WTC11 (cell line): ENCODE measurements around the gene PRKCQ. TPM values are rescaled to one million over a fixed set of nuclear protein-coding genes. Genes with fewer than 3 reads are reported as not detected.

Experiments
- ATAC-seq: fragments of 200-7000 bp; cut with Tn5 transposase; 2 replicates; pipeline ENCODE4 v1.10.0; 2021; ENCODE audit warnings: mild to moderate bottlenecking, moderate library complexity
- CTCF ChIA-PET: fragments of 300-600 bp; sonication (Branson Sonifier 250); formaldehyde crosslinking; loops from one replicate; lab custom pipeline; 2021; ENCODE audit warnings: antibody characterized with exemption; lab: Charles Lee
- POLR2A ChIA-PET: fragments of 350-600 bp; sonication (Branson Sonifier 250); formaldehyde crosslinking; loops from one replicate; lab custom pipeline; 2021; ENCODE audit warnings: antibody characterized with exemption; lab: Charles Lee
- DNase-seq: peaks from one replicate; pipeline ENCODE4 v3.0.0; 2021; ENCODE audit warnings: low spot score
- H3K27ac Mint-ChIP-seq: 2 replicates; pipeline ENCODE4 v1.8.0; 2021; ENCODE audit warnings: mixed read lengths
- H3K27me3 Mint-ChIP-seq: 2 replicates; pipeline ENCODE4 v1.8.0; 2021; ENCODE audit warnings: low read depth, mild to moderate bottlenecking, moderate library complexity, mixed read lengths
- H3K36me3 Mint-ChIP-seq: 2 replicates; pipeline ENCODE4 v1.8.0; 2021; ENCODE audit warnings: mixed read lengths
- H3K4me1 Mint-ChIP-seq: 2 replicates; pipeline ENCODE4 v1.8.0; 2022; ENCODE audit warnings: mixed read lengths
- H3K4me3 Mint-ChIP-seq: 2 replicates; pipeline ENCODE4 v1.8.0; 2021; ENCODE audit warnings: mild to moderate bottlenecking, moderate library complexity, mixed read lengths
- H3K9me3 Mint-ChIP-seq: 2 replicates; pipeline ENCODE4 v1.8.0; 2021; ENCODE audit warnings: mixed read lengths
- CREB1 ChIP-seq: sonication (generic); formaldehyde crosslinking; IDR thresholded peaks from 2 replicates; pipeline ENCODE4 v1.8.0; 2023; ENCODE audit warnings: mild to moderate bottlenecking, missing genetic modification reagents
- EMX1 ChIP-seq: fragments of 250-450 bp; sonication (Bioruptor Pico); IDR thresholded peaks from 2 replicates; pipeline ENCODE4 v1.8.0; 2021; ENCODE audit warnings: mild to moderate bottlenecking
- FOXJ3 ChIP-seq: sonication (generic); formaldehyde crosslinking; IDR thresholded peaks from 2 replicates; pipeline ENCODE4 v1.9.0; 2021; ENCODE audit warnings: missing genetic modification reagents, mild to moderate bottlenecking, borderline replicate concordance
- FOXK1 ChIP-seq: sonication (generic); formaldehyde crosslinking; IDR thresholded peaks from 2 replicates; pipeline ENCODE4 v1.8.0; 2022; ENCODE audit warnings: mild to moderate bottlenecking, moderate library complexity, missing genetic modification reagents
- GRHL2 ChIP-seq: fragments of 250-450 bp; sonication (Bioruptor Pico); IDR thresholded peaks from 2 replicates; pipeline ENCODE4 v1.8.0; 2022; ENCODE audit warnings: mild to moderate bottlenecking, moderate library complexity; ENCODE audit not compliant: insufficient replicate concordance, severe bottlenecking
- GTF2I ChIP-seq: fragments of 250-450 bp; sonication (Bioruptor Pico); conservative IDR thresholded peaks from 2 replicates; pipeline ENCODE4 v1.4.0; 2021; ENCODE audit warnings: mild to moderate bottlenecking
- KAT7 ChIP-seq: sonication (generic); formaldehyde crosslinking; IDR thresholded peaks from 2 replicates; pipeline ENCODE4 v1.8.1; 2023; ENCODE audit warnings: missing genetic modification reagents, mild to moderate bottlenecking, borderline replicate concordance
- MXD4 ChIP-seq: fragments of 250-450 bp; sonication (Bioruptor Pico); IDR thresholded peaks from 2 replicates; pipeline ENCODE4 v1.8.0; 2021; ENCODE audit warnings: mild to moderate bottlenecking, moderate library complexity, borderline replicate concordance
- NFE2L1 ChIP-seq: sonication (generic); formaldehyde crosslinking; IDR thresholded peaks from 2 replicates; pipeline ENCODE4 v1.8.1; 2023; ENCODE audit warnings: missing genetic modification reagents
- NFYB ChIP-seq: sonication (generic); formaldehyde crosslinking; conservative IDR thresholded peaks from 2 replicates; pipeline ENCODE4 v1.8.0; 2022; ENCODE audit warnings: low read depth, missing genetic modification reagents
- NR2C2 ChIP-seq: sonication (generic); formaldehyde crosslinking; IDR thresholded peaks from 2 replicates; pipeline ENCODE4 v1.8.0; 2022; ENCODE audit warnings: mild to moderate bottlenecking, missing genetic modification reagents
- NR3C1 ChIP-seq: sonication (generic); formaldehyde crosslinking; conservative IDR thresholded peaks from 2 replicates; pipeline ENCODE4 v1.8.1; 2023; ENCODE audit warnings: low read depth, mild to moderate bottlenecking, missing genetic modification reagents
- OVOL2 ChIP-seq: fragments of 250-450 bp; sonication (Bioruptor Pico); IDR thresholded peaks from 2 replicates; pipeline ENCODE4 v1.9.0; 2021; ENCODE audit warnings: mild to moderate bottlenecking, borderline replicate concordance
- PRRX2 ChIP-seq: fragments of 250-450 bp; sonication (Bioruptor Pico); IDR thresholded peaks from 2 replicates; pipeline ENCODE4 v1.8.0; 2021; ENCODE audit warnings: mild to moderate bottlenecking
- TEAD4 ChIP-seq: sonication (generic); formaldehyde crosslinking; IDR thresholded peaks from 2 replicates; pipeline ENCODE4 v1.8.0; 2022; ENCODE audit warnings: mild to moderate bottlenecking, missing genetic modification reagents
- TP53 ChIP-seq: sonication (generic); formaldehyde crosslinking; IDR thresholded peaks from 2 replicates; pipeline ENCODE4 v1.8.1; 2023; ENCODE audit warnings: mild to moderate bottlenecking, missing genetic modification reagents
- ZNF121 ChIP-seq: sonication (generic); formaldehyde crosslinking; IDR thresholded peaks from 2 replicates; pipeline ENCODE4 v1.8.0; 2023; ENCODE audit warnings: missing genetic modification reagents
- ZNF219 ChIP-seq: sonication (generic); formaldehyde crosslinking; IDR thresholded peaks from 2 replicates; pipeline ENCODE4 v1.8.0; 2023; ENCODE audit warnings: missing genetic modification reagents, mild to moderate bottlenecking, borderline replicate concordance
- ZNF317 ChIP-seq: sonication (generic); formaldehyde crosslinking; IDR thresholded peaks from 2 replicates; pipeline ENCODE4 v1.8.1; 2023; ENCODE audit warnings: low read depth, mild to moderate bottlenecking, moderate library complexity, missing genetic modification reagents, borderline replicate concordance
- ZNF423 ChIP-seq: fragments of 250-450 bp; sonication (Bioruptor Pico); IDR thresholded peaks from 2 replicates; pipeline ENCODE4 v2.1.2; 2022; ENCODE audit warnings: mild to moderate bottlenecking, moderate library complexity
- total RNA-seq: library from RNA; stranded (reverse); gene quantifications from 3 replicates; pipeline ENCODE4 v1.2.3, GENCODE V29; 2021
- TF ChIP-seq, protein P1 (sequence below): sonication (generic); formaldehyde crosslinking; IDR thresholded peaks from 2 replicates; pipeline ENCODE4 v1.8.0; 2022; ENCODE audit warnings: missing genetic modification reagents
- TF ChIP-seq, protein P2 (sequence below): sonication (generic); formaldehyde crosslinking; IDR thresholded peaks from 2 replicates; pipeline ENCODE4 v1.8.1; 2023; ENCODE audit warnings: mild to moderate bottlenecking, missing genetic modification reagents
- TF ChIP-seq, protein P3 (sequence below): fragments of 250-450 bp; sonication (Bioruptor Pico); IDR thresholded peaks from 2 replicates; pipeline ENCODE4 v1.9.0; 2021; ENCODE audit warnings: mild to moderate bottlenecking
- TF ChIP-seq, protein P4 (sequence below): sonication (generic); formaldehyde crosslinking; IDR thresholded peaks from 2 replicates; pipeline ENCODE4 v1.8.1; 2022; ENCODE audit warnings: mild to moderate bottlenecking, missing genetic modification reagents, moderate library complexity, borderline replicate concordance

PRKCQ gene
- total RNA-seq, 1 experiment from 2014 or later = 8.7 TPM

DNA sequence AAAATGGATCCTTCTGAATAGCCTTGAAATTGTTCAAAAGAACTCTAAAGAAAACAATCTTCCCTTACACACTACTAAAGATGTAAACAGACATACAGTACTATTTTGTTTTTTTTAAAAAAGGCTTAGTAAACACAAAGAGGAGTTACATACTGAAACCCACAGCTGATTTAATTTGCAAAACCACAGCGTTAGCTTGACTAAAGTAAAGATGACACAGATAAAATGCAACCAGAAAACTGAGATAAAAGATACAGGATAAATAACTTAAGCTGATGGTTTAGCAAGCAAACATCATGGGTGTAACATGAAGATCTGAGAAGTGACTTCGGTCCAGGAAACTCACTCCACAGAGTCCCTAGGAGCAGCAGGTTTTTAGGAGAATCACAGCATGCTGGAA lies 21.8 kb downstream of the PRKCQ start (continued):
- TF ChIP-seq GTF2I (no peak), FOXK1 (CRISPR knock-in tag) (no peak)

DNA sequence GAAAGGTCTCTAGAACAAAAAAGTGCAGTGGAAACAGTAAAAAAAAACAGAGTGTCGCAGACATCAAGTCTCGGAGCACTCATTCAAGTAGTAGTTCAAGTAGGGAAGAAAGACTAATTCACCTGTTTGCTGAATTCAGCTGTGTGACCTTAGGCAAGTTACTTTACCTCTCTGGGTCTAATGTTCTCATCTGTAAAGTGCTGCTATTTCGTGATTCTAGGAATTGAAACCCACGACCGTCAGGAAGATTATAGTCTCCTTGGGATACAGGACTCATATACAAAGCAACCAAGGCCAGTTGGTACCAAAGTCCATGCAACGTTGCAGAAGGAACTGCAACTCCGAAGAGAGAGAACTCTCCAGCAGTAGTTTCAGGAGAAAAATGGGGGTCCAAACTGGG lies 26.1 kb downstream of the PRKCQ start:
- DNase-seq (no peak), ATAC-seq (no peak)
- H3K9me3 Mint-ChIP-seq = peaks cover 5% of the 10 kb centered on the region; the same call in 1 of the 2 replicates
- no peaks in the 10 kb centered on the region for H3K4me1 Mint-ChIP-seq
- no peaks in the 10 kb centered on the region for H3K27me3 Mint-ChIP-seq
- no peaks in the 10 kb centered on the region for H3K36me3 Mint-ChIP-seq
- no peak overlapping the region for H3K27ac Mint-ChIP-seq
- no peak overlapping the region for H3K4me3 Mint-ChIP-seq
- TF ChIP-seq ZNF219 (CRISPR knock-in tag) = no peak
- no peak for TF ChIP-seq CREB1 (CRISPR knock-in tag)
- TF ChIP-seq, protein P1, sequence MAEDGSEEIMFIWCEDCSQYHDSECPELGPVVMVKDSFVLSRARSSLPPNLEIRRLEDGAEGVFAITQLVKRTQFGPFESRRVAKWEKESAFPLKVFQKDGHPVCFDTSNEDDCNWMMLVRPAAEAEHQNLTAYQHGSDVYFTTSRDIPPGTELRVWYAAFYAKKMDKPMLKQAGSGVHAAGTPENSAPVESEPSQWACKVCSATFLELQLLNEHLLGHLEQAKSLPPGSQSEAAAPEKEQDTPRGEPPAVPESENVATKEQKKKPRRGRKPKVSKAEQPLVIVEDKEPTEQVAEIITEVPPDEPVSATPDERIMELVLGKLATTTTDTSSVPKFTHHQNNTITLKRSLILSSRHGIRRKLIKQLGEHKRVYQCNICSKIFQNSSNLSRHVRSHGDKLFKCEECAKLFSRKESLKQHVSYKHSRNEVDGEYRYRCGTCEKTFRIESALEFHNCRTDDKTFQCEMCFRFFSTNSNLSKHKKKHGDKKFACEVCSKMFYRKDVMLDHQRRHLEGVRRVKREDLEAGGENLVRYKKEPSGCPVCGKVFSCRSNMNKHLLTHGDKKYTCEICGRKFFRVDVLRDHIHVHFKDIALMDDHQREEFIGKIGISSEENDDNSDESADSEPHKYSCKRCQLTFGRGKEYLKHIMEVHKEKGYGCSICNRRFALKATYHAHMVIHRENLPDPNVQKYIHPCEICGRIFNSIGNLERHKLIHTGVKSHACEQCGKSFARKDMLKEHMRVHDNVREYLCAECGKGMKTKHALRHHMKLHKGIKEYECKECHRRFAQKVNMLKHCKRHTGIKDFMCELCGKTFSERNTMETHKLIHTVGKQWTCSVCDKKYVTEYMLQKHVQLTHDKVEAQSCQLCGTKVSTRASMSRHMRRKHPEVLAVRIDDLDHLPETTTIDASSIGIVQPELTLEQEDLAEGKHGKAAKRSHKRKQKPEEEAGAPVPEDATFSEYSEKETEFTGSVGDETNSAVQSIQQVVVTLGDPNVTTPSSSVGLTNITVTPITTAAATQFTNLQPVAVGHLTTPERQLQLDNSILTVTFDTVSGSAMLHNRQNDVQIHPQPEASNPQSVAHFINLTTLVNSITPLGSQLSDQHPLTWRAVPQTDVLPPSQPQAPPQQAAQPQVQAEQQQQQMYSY (CRISPR knock-in tag) = no peak
- TF ChIP-seq OVOL2 (CRISPR knock-in tag) = no peak
- no peak for TF ChIP-seq NR3C1 (CRISPR knock-in tag)
- no peak for TF ChIP-seq FOXJ3
- no peak for TF ChIP-seq ZNF121 (CRISPR knock-in tag)
- TF ChIP-seq ZNF317 (CRISPR knock-in tag) = no peak
- TF ChIP-seq FOXK1 (CRISPR knock-in tag) = no peak
- no peak for TF ChIP-seq TEAD4 (CRISPR knock-in tag)
- TF ChIP-seq GTF2I = no peak
- no peak for TF ChIP-seq TP53
- no peak for TF ChIP-seq MXD4 (CRISPR knock-in tag)
- TF ChIP-seq GRHL2 = no peak
- no peak for TF ChIP-seq ZNF423 (CRISPR knock-in tag)
- TF ChIP-seq, protein P2, sequence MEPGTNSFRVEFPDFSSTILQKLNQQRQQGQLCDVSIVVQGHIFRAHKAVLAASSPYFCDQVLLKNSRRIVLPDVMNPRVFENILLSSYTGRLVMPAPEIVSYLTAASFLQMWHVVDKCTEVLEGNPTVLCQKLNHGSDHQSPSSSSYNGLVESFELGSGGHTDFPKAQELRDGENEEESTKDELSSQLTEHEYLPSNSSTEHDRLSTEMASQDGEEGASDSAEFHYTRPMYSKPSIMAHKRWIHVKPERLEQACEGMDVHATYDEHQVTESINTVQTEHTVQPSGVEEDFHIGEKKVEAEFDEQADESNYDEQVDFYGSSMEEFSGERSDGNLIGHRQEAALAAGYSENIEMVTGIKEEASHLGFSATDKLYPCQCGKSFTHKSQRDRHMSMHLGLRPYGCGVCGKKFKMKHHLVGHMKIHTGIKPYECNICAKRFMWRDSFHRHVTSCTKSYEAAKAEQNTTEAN (CRISPR knock-in tag) = no peak
- no peak for TF ChIP-seq NFE2L1 (CRISPR knock-in tag)
- TF ChIP-seq NFYB (CRISPR knock-in tag) = no peak
- TF ChIP-seq, all 79 proteins: peak for 0
- ChIA-PET CTCF (no interaction called here), POLR2A (no interaction called here)

- Mint-ChIP-seq H3K9me3 (no peaks in the 10 kb centered on the region), H3K4me3 (no peak overlapping the region), H3K4me1 (peaks cover 19% of the 10 kb centered on the region), H3K36me3 (no peaks in the 10 kb centered on the region), H3K27me3 (no peaks in the 10 kb centered on the region; the same call in 1 of the 2 replicates), H3K27ac (peak overlapping the region; percentile 23; the same call in 1 of the 2 replicates)
- DNase-seq (no peak), ATAC-seq (peak; percentile 32)
- ChIA-PET CTCF (interaction anchor here (1.2 kb wide), 1 partner anchor 104 kb away, joined by 7 read pairs; no protein-coding TSS in a partner anchor), POLR2A (no interaction called here)
- no peak for TF ChIP-seq KAT7 (CRISPR knock-in tag)
- TF ChIP-seq ZNF423 (CRISPR knock-in tag) = no peak
- TF ChIP-seq, protein P3, sequence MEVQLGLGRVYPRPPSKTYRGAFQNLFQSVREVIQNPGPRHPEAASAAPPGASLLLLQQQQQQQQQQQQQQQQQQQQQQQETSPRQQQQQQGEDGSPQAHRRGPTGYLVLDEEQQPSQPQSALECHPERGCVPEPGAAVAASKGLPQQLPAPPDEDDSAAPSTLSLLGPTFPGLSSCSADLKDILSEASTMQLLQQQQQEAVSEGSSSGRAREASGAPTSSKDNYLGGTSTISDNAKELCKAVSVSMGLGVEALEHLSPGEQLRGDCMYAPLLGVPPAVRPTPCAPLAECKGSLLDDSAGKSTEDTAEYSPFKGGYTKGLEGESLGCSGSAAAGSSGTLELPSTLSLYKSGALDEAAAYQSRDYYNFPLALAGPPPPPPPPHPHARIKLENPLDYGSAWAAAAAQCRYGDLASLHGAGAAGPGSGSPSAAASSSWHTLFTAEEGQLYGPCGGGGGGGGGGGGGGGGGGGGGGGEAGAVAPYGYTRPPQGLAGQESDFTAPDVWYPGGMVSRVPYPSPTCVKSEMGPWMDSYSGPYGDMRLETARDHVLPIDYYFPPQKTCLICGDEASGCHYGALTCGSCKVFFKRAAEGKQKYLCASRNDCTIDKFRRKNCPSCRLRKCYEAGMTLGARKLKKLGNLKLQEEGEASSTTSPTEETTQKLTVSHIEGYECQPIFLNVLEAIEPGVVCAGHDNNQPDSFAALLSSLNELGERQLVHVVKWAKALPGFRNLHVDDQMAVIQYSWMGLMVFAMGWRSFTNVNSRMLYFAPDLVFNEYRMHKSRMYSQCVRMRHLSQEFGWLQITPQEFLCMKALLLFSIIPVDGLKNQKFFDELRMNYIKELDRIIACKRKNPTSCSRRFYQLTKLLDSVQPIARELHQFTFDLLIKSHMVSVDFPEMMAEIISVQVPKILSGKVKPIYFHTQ (CRISPR knock-in tag) = no peak
- TF ChIP-seq, protein P4, sequence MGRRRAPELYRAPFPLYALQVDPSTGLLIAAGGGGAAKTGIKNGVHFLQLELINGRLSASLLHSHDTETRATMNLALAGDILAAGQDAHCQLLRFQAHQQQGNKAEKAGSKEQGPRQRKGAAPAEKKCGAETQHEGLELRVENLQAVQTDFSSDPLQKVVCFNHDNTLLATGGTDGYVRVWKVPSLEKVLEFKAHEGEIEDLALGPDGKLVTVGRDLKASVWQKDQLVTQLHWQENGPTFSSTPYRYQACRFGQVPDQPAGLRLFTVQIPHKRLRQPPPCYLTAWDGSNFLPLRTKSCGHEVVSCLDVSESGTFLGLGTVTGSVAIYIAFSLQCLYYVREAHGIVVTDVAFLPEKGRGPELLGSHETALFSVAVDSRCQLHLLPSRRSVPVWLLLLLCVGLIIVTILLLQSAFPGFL (CRISPR knock-in tag) = no peak
- no peak for TF ChIP-seq NFYB (CRISPR knock-in tag)
- TF ChIP-seq, protein P2 (CRISPR knock-in tag) = no peak
- no peak for TF ChIP-seq GTF2I
- no peak for TF ChIP-seq NR2C2 (CRISPR knock-in tag)
- TF ChIP-seq EMX1 (CRISPR knock-in tag) = no peak
- TF ChIP-seq PRRX2 = no peak
These were observed 36.6 kb downstream of the PRKCQ start for GRCh38 chr10:6543431-6544005.
